GM19023 (cell line): ENCODE data around the gene C16orf54.
"Not testable (repeated sequence)": the region's sequence is repeated elsewhere in the genome, so short reads cannot be mapped to it uniquely, and the experiment has no call there.

Experiments
- ATAC-seq: cut with Tn5 transposase; IDR thresholded peaks from one replicate; pipeline ENCODE4 v1.9.1; 2021; ENCODE audit warnings: mild to moderate bottlenecking, moderate library complexity; ENCODE audit not compliant: unreplicated experiment

The C16orf54 gene

DNA sequence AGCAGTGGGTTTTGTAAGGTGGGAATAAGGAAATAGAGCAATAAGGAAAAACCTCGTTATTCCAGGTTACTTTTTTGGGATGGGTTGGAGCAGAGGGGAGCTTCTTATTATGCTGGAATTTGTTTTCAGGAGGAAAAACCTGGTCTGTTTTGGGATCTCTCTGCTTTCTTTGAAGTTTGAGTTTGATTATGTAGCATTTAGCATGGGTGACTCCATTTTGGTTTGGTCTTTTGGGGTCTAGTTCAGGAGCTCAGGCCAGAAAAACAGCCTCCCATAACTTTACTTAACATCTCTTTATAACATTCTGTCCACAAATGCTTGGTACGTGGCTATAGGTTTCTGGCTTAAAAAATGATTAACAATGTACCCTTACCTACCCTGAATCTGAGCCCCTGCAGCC, 23.7 kb upstream of the C16orf54 start:
- no peak for ATAC-seq

DNA sequence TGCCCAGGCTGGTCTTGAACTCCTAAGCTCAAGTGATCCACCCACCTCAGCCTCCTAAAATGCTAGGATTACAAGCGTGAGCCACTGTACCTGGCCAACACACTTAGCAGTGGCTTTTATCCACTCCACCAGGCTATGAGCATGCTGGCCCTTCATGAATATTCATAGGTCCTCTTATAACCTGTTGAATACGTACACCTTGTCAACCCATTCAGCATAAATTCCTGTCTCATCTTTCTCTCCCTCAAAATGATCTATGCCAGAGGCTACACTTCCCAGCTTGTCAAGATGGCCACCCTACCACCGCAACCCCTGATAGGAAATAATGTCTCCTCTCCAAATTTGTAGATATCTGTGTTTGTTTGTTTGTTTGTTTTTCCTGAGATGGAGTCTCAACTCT, 21.3 kb upstream of the C16orf54 start:
- ATAC-seq: no peak

DNA sequence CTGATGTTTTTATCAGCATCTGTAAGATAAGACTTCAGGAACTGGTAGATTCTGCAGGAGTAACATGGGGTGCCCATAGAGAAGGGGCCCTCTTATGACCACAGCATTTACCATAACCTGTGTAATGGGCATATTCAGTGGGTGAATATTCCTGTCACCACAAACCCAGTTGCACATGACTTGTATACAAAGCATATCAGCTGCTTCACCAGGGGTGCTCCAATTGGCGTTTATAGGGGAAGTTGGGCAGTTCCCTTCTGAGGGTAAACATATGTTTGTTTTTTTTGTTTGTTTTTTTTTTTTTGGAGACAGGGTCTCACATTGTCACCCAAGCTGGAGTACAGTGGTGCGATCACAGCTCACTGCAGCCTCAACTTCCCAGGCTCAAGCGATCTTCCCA, 20.8 kb upstream of the C16orf54 start:
- no peak for ATAC-seq

DNA sequence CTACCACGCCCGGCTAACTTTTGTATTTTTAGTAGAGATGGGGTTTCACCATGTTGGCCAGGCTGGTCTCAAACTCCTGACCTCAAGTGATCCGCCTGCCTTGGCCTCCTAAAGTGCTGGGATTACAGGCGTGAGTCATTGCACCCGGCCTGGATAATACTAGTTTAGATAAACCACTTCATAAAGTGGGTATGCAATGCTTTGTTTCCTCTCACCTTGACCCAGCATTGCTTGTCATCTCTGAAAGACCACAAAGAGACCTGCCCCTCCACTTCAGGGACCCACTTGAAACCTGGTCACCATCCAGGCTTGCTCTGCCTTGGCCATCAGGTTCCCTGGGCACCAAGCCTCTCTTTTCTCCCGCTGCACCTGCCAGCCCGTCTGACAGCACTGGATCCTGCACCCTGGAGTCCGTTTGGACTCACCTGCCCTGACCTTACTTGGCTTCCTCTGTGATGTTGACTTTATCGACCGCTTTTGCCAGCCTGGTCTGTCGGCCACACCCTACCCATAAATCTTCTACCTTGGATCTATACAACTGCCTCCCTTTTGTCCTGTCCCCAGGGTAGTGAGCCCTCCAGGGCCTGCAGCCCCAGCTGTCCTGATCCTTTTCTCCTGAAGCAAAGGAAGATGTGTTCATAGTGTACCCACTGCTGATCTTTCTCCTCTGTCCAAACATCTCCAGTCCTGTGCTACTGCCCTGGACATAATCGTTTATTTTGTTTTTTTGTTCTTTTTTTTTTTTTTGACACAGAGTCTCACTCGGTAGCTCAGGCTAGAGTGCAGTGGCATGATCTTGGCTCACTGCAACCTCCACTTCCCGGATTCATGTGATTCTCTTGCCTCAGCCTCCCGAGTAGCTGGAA, 19.6 kb upstream of the C16orf54 start:
- ATAC-seq: no peak

DNA sequence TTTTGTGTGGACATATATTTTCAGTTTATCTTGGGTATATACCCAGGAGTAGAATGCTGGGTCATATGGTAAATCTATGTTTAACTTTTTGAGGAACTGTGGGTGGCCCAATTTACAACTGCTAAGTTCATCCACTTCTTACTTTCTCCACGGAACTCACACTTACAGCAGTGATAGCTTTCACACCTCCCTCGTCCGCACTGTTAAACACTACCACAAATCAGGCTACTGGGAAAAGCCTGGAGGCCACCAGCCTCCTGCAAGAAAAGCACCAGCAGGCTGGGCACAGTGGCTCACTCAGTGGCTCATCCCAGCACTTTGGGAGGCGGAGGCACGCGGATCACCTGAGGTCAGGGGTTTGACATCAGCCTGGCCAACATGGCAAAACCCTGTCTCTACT, 17.5 kb upstream of the C16orf54 start:
- ATAC-seq: no peak

DNA sequence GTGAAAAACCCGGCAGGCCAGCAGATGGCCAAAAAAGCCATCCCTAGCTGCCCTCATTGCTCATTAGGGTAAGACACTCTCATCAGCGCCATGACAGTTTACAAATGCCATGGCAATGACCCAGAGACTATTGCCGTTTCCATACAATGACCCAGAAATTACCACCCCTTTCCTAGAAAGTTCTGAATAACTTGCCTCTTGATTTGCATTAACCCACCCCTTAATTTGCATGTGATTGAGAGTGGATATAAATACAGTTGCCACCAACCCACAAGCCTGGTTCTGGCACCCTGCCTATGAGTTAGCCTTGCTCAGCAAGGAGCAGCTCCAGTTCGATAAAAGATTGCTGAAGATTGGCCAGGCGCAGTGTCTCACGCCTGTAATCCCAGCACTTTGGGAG, 16.1 kb upstream of the C16orf54 start:
- no peak for ATAC-seq

DNA sequence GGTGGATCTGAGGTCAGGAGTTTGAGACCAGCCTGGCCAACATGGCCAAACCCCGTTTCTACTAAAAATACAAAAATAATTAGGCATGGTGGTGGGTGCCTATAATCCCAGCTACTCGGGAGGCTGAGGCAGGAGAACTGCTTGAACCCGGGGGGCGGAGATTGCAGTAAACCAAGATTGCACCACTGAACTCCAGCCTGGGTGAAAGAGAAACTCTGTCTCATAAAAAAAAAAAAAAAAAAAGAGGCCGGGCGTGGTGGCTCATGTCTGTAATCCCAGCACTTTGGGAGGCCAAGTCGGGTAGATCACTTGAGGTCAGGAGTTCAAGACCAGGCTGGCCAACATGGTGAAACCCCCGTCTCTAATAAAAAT, 15.5 kb upstream of the C16orf54 start:
- not testable (repeated sequence) for ATAC-seq

DNA sequence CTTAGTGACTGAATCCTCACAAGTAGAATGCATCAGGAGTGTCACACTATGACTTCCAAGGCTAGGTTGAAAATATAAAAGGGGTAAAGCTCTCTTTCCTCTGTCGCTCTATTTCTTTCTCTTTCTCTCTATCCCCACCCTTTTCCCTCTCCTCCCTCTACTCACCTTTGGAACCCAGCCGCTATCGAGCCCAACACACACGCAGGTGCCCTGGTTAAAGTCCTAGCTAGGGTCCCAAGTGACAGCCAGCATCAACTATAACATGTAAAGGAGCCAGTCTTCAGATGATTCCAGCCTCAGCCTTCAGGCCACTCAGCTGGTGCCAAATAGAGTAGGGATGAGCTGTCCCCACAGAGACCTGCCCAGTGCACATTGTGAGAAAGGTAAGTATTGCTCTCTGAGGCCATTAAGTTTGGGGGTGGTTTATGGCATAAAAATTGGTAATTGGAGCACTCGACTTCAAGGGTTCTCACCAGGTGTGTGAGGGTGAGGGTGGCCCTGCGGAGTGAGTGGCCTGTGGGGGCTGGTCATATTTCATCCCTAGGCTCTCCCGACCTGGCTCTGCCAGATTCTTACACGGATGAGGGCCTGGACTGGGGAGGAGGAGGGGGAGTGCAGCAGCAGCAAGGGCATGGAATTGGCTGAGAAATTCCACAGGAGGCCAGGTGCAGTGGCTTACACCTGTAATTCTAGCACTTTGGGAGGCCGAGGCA, 14.9 kb upstream of the C16orf54 start:
- no peak for ATAC-seq

DNA sequence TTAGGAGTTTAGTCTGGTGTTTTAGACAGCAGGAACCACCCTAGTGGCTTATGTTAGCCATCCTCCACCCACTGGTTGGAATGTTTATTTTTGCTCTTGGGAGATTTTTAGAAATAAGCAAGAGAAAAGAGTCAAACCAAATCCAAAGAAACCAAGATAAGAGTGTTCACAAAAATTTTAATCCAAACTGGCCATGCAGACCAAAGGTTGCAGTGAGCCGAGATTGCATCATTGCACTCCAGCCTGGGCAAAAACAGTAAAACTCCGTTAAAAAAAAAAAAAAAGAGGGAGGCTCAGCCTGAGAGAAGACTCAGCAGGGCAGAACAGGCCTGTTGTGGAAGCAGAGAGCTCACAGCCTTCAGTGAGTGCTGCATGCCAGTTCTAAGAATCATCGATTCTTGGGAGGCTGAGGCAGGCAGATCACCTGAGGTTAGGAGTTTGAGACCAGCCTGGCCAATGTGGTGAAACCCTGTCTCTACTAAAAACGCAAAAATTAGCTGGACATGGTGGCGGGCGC, 12.2 kb upstream of the C16orf54 start:
- no peak for ATAC-seq

DNA sequence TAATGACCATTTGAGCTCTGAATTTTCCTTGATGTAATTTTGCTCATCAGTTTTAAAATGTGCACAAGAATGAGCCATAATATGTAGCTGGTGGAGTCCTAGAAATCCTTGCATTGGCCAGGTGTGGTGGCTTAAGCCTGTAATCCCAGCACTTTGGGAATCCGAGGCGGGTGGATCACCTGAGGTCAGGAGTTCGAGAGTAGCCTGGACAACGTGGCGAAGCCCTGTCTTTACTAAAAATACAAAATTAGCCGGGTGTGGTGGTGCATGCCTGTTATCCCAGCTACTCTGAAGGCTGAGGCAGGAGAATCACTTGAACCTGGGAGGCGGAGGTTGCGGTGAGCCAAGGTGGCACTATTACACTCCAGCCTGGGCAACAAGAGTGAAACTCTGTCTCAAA, 11.3 kb upstream of the C16orf54 start:
- not testable (repeated sequence) for ATAC-seq

DNA sequence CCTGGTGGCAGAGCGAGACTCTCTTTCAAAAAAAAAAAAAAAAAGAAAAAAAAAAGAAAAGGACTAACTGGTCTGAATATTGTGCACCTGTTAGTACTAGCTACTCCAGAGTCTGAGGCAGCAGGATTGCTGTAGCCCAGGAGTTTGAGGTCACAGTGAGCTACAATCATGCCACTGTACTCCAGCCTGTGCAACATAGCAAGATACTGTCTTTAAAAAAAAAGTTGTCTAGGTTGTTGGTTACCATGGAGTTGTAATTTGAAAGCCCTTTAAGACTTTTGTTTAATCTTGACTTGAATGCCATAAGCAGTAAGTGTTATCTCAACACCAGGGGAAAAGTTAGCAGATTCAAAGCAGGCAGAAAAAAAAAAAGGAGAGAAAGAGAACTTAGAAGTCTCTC, 10.9 kb upstream of the C16orf54 start:
- no peak for ATAC-seq

DNA sequence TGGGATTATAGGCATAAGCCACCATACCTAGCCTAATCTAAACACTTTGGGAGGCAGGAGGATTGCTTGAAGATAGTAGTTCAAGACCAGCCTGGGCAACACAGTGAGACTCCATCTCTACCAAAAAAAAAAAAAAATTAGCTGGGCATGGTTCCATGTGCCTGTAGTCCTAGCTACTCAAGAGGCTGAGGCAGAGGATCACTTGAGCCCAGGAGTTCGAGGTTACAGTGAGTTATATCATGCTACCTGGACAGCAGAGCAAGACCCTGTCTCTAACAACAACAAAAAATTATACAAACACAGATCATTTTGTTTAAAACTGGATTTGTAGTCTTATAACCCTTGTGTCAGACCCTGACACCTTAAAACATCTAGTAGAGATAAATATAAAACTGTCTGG, 7.7 kb upstream of the C16orf54 start:
- no peak for ATAC-seq

DNA sequence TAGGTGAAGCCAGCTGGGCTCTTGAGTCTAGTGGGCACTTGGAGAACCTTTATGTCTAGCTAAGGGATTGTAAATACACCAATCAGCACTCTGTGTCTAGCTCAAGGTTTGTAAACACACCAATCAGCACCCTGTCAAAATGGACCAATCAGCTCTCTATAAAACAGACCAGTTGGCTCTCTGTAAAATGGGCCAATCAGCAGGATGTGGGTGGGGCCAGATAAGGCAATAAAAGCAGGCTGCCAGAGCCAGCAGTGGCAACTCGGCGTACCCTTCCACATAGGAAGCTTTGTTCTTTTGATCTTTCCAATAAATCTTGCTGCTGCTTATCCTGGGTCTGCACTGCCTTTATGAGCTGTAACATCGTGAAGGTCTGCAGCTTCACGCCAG, 3.0 kb upstream of the C16orf54 start:
- not testable (repeated sequence) for ATAC-seq

DNA sequence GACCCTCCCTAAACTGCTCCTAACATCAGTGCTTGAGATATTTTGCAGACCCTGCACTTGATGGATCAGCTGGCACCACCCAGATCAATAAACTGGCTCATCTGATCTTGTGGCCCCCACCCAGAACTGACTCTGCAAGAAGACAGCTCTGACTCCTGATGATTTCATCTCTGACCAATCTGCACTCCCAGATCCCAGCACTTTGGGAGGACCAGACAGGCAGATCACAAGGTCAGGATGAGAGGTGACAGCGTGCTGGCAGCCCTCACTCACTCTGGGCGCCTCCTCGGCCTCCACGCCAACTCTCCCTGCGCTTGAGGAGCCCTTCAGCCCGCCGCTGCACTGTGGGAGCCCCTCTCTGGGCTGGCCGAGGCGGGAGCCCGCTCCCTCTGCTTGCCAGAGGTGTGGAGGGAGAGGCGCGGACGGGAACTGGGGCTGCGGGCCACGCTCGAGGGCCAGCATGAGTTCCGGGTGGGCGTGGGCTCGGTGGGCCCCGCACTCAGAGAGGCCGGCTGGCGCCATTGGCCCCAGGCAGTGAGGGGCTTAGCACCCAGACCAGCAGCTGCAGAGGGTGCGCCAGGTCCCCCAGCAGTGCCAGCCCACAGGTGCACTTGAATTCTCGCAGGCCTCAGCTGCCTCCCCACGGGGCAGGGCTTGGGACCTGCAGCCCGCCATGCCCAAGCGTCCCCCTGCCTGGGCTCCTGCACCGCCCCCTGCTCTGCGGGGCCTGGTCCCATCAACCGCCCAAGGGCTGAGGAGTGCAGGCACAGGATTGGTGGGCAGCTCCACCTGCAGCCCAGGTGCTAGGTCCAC, 2.4 kb upstream of the C16orf54 start:
- ATAC-seq: no peak

DNA sequence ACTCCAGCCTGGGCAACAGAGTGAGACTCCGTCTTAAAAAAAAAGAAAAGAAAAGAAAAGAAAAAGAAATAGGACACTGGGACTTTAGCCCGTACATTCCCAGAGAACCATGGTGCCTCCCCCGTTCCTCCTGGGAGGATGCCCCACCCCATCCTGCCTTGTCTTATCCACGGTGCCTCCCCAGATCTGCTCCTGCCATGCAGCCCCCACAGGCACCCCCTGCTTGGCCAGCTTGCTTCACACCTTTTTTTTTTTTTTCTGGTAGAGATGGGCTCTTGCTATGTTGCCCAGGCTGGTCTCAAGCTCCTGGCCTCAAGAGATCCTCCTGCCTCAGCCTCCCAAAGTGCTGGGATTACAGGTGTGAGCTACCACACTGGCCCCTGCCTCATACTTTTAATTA, 728 bp upstream of the C16orf54 start:
- not testable (repeated sequence) for ATAC-seq

DNA sequence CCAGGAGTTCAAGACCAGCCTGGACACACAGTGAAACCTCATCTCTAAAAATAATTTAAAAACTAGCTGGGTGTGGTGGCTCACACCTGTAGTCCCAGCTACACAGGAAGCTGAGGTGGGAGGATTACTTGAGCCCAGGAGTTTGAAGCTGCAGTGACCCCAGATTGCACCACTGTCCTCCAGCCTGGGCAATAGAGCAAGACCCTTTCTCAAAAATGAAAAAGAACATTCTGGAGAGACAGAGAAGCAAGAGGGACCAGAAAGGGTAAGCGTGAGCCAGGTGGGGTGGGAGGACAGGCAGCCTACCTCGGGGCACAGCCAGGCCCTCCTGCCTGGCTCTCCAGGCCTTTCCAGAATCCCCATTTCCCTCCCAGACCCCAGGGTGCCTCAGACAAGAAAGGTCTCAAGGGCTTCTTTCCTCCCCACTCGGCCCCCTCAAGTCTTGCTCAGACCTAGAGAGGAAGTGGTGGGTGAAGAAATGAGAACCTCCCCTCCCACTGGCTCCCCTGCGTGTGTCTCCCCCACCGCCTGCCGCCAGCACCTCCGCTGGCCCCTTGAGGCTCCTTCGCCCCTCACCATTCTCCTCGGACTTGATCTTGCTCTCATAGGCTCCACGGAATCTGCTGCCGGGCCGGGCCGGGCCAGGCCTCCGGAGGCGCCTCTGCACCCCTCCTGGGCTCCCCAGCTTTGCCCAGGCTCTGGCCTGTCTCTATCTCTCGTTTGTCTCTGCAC, 503 bp downstream of the C16orf54 start:
- peak; percentile 37 for ATAC-seq

DNA sequence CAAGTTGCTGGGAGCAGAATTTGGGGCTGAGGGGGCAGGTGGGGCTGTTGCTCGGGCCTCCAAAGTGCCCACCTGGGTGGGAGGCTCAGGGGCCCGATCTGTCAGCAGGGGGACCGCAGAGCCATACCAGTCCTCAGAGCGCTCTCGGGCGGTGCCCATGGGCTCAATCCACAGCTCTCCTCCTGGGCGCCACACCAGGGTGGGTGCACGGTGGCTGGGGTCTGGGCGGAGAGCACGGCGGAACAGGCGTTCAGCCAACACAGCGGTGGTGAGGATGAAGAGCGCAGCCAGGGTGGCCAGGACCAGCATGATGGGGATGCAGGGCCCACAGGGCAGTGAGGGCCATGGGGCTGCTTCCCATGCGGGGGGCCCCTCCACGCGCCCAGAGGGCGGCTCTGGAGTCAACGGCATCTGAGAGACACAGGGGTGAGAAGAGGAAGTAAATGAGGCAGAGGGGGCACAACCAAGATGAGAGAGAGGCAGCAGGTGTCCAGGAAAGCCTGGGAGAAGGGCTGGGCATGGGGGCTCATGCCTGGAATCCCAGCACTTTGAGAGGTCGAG, 1.2 kb downstream of the C16orf54 start:
- ATAC-seq: no peak

DNA sequence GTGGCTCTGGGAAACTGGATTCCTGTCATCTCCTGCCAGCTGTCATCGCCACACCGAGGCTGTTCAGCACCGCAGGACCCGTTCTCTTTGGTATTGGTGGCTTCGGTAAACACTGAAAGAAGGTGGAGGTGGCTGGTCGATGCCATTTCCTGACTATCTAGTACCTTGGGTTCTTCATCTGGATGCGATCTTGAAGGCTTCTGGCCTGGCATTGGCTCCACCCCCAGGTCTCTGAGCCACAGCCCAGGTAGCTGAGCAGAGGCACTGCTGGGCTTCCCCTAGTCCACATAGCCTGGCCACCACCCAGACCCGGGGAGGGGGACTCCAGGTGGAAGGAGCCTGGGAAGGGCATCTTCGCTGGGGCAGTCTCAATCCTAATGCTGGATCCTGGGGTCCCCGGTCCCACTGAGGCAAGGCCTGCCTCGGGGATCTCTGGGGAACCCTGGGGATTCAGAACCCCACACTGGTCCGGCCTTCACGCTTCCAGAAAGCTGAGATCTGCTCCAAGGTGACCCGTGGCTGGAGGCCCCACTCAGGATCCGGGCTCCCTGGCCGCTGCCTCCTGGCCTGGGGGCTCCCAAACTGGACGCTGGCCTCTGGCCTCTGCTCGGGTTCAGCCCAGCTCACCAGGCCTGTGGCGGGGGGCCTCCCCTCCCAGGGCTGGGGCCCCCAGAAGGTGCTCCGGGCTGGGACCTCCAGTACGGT, 1.8 kb downstream of the C16orf54 start:
- no peak for ATAC-seq

DNA sequence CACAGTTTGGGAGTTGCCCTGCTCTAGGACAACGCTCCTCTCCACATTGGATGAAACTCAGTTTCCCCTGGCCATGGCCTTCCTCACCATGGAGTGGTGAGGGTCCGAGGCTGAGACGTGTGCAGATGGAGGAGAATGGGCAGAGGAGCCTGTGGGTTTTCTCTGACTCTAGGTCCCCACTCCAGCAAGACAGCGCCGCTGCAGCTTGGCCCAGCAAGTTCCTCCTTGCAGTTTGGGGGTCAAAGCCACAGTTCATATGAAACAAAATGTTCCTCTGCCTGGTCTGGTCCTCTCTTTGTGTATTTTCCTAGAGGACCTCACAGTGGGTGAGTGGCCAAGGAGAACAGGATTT, 2.3 kb downstream of the C16orf54 start:
- ATAC-seq: no peak
